ENCODE results near the gene DEAF1.

DEAF1 gene

GRCh38 chr11:627308-627576 is 67.8 kb downstream of the DEAF1 start:
- in situ Hi-C loops (cut with HindIII; ENCODE audit: low sequenced_read_pairs), result no loop called here

DNA sequence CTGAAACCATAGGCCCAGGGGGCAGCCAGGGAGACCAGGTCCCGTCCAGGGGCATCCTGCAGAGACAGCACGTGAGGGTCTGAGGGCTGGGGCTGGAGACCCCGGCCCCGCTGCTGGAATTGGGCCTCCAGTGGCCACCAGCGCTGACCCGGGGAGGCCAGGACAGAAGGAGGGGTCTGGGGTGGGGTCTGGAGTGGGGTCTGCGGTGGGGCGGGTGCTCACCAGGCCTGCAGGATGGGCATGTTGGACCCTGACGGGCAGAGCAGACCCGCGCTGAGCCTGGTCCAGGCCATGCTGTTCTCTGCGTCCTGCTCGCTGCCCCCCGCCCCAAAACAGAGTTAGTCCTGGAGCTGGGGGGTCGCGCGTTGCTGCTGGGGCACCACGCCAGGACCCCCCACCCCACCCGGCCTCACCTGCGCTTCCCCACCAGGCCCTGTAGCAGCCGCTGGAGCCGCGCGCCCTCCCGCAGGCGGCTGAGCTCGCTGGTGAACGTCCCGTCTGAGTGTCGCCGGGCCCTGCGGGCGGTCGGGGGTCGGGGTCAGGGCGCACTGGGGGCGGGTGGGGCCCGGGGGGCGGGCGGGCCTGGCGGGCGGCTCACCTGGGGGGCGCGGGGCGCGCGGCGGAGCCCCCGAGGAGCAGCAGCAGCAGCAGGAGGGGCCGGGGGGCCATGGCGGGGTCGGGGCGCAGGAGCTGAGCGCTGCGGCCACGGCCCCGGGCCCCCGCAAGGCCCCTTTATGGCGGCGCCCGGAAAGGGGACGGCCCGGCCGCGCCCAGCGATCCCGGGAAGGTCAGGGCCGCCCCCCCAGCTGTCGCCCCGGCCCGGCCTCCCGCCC is 68.3 kb downstream of the DEAF1 start, which contains the start of gene SCT:
Gene SCT, minus strand, starts transcription at position 707 of the 833 bp plus-strand sequence. Its CDS starts 38 bp downstream, at position 669.
- in situ Hi-C loops (cut with HindIII; ENCODE audit: low sequenced_read_pairs), result no loop called here

- in situ Hi-C loops (cut with HindIII; ENCODE audit: low sequenced_read_pairs), result no loop called here
Measured at GRCh38 chr11:625636-626268, 69.3 kb downstream of the DEAF1 start.

DNA sequence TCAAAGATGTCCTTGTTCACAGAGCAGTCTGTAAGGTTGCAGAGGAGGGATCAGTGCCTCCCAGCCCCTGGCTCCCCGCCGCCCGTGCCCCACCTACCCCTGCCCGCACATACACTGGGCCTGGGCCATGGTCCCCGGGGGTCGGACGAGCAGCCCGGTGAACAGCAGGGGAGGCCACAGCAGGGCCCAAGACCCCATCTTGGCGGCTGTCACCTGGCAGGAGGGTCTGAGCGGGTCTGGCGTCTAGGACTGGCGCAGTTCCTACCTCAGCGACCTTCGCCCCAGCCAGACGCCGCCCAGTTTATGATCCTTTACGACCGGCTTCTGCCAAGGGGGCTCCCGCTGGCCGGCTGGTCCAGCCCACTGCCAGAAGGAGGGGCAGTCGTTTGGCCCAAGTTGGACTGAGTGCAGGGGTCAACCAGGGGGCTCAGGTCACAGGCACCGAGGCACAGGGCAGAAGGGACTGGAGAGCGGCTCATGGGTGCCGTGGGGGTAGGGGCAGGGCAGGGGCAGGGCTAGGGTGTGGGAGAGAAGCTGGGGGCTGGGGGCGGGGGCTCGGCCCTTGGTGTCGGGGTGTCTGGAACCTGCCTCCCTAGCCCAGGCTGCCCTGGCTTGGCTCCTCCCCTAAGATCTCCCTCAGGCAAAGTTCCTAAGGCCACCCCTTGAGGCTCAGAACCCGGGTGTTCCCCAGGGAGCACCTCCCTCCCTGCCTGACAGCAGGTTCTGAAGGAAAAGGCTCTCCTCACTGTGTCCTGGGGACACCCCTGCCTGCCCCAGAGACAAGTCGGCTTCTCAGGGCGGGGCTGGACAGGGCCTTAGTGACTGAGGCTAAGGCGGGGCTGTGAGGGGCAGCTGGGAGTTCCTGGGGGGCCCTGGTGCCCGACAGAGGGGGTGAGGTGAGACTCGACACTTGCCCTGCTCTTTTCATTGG is 70.1 kb downstream of the DEAF1 start, which contains the start of gene CDHR5:
Gene CDHR5, minus strand, starts transcription at position 251 of the 931 bp plus-strand sequence. Its CDS starts 53 bp downstream, at position 198.
- in situ Hi-C loops (cut with HindIII; ENCODE audit: low sequenced_read_pairs), result no loop called here

DNA sequence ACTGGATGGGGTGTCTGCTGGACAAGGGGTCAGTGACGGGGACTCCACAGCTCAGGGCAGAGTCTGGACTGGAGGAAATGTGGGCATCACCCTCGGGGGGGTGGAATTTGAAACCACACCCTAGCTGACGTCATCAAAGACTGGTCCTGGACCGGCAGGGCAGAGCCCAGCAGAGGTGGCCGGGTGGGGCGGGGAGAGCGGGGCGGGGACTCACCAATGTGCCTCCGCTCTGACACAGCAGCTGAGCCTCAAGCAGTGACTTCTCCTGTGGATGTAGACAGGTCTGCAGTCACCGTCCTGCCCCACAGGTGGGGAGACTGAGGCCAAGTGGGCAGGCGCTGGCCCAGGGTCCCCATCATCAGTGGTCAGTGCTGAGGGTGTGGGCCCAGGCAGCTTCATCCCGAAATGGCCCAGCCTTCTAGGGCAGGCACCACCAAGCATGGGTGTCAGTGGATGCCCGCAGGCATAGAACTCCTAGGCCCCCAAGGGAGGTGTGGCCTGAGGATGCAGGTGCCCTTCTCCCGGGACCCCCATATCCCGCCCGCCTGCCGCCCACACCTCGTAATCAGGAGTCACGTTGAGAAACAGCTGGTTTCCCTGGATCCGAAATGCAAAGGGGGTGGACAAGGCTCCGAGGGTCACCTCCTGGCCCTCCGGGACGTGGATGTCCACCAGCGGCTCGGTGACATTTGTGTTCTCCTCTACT is 70.9 kb downstream of the DEAF1 start:
- in situ Hi-C loops (cut with HindIII; ENCODE audit: low sequenced_read_pairs), result no loop called here

DNA sequence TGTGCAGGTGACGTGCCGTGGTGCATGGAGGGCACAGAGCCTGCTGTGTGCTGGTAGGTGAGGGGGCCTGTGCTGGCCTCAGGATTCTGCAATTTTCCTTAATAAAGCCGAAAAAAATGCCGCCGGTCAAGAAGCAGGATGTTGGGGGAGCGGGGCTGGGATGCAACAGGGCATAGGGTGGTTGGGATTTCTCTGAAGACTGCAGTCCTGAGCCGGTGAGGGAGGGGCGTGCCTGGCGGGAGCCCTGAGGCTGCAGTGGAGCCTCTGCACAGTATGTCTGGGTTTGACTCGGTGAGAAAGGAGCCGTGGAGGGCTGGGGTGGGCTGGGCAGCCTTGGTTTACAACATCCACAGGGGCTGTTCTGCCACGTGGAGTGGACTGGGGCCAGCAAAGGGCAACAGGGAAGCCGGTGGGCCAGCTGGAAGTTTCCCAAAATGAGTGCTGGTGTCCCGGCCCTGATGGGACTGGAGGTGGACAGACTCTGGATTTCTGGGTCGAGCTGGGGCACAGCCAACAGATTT is 71.6 kb downstream of the DEAF1 start:
- in situ Hi-C loops (cut with HindIII; ENCODE audit: low sequenced_read_pairs), result no loop called here

DNA sequence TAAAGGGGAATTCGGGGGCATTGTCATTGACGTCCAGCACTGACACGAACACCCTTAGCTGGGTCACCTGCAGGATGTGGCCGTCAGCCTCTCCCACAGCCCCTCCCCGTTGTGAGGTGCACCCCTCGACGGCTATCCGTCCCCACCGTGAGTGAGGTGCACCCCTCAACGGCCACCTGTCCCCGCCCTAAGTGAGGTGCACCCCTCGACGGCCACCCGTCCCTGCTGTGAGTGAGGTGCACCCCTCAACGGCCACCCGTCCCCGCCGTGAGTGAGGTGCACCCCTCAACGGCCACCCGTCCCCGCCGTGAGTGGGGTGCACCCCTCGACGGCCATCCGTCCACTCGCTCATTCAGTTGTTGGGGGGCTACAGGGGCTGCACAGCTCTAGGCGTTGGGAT is 73.2 kb downstream of the DEAF1 start:
- in situ Hi-C loops (cut with HindIII; ENCODE audit: low sequenced_read_pairs), result no loop called here

DNA sequence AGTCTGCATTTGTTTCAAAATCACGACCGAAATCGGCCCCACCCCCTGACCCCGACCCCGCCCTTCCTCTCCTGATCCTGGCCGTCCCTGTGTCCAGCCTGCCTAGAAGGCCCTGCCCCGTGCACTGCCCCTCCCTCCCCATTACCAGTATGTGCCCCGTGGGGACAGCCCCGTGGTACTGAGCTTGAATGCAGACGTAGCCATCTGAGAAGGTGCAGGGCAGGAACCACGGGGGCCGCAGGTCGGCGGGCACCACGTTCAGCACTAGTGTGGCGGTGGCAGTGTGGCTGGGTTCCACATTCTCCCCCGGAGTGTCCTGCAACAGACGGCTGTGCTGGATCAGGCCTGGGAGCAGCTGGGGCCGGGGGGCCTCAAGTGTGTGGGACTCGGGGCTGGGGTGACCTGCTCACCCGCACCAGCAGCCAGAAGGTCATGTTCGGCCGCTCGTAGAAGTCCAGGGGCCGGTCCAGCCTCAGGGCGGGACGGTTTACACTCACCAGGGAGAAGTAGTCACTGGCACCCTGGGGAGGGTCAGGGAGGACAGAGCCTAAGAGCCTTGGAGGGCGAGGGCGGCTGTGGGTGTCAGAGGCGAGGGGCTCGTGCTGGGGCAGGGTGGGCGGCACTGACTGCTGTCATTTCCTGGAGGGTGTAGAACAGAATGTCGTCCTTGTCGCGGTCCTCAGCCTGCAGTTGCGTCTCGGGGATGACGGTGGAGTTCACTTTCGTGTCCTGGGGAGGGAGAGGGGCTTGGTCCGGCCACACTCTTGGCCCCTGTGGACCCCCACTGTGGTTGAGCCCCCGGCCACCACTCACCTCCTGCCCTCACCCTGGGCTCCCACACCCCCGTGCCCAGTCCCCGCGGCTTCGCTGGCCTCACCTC is 73.8 kb downstream of the DEAF1 start:
- in situ Hi-C loops (cut with HindIII; ENCODE audit: low sequenced_read_pairs), result no loop called here

DNA sequence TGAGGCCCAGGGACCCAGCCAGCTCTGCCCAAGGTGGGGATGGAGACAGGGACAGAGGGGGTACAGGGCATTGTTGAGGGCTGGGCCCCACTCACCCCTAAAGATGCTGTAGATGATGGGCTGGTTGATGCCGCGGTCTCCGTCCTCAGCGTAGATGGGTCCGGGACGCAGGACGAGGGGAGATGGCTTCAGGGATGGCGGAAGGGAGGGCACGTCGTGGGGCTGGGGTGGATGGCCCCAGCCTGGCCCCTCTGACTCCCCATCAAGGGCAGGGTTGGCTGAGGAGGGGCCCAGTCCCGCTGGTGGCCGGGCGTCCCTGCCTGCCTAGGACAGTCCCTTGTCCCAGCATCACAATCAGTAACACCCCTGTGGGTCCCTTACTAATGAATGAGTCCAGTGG is 74.8 kb downstream of the DEAF1 start:
- in situ Hi-C loops (cut with HindIII; ENCODE audit: low sequenced_read_pairs), result no loop called here

- in situ Hi-C loops (cut with HindIII; ENCODE audit: low sequenced_read_pairs), result no loop called here
Measured at GRCh38 chr11:619628-620050, 75.4 kb downstream of the DEAF1 start.

DNA sequence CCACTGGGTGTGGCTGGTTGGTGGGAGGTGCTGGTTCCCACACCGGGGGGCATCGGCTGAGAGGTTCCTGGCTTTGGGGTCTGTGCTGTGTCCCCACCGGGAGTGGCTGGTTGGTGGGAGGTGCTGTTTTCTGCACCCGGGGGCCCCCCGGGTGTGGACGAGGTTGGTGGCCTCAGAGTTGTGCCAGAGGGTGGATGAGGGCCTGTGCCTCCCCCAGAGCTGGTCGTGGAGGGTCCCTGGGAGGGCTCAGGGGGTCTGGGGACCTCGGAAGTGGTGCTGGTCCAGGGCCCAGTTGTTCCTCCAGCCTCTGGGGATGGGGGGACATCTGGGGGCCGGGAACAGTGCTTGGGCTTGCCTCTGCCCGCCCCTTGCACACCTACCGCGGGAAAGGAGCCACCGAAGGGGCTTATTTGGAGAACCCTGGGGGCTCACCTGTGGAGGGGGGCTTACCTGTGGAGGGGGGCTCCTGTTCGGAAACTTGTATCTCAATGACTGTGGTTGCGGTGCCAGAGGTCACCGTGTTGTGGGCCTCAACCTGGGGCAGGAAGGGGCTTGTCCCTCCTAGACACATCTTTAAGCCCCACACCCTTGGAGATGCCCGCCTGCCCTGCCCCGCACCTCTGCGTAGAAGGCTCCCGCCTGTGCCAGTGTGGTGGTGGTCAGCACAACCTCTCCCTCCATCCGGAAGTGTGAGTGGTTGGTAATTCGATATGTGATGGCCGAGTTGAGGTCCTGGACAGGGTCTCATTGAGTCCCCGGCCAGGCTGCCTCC is 76.0 kb downstream of the DEAF1 start:
- in situ Hi-C loops (cut with HindIII; ENCODE audit: low sequenced_read_pairs), result no loop called here

DNA sequence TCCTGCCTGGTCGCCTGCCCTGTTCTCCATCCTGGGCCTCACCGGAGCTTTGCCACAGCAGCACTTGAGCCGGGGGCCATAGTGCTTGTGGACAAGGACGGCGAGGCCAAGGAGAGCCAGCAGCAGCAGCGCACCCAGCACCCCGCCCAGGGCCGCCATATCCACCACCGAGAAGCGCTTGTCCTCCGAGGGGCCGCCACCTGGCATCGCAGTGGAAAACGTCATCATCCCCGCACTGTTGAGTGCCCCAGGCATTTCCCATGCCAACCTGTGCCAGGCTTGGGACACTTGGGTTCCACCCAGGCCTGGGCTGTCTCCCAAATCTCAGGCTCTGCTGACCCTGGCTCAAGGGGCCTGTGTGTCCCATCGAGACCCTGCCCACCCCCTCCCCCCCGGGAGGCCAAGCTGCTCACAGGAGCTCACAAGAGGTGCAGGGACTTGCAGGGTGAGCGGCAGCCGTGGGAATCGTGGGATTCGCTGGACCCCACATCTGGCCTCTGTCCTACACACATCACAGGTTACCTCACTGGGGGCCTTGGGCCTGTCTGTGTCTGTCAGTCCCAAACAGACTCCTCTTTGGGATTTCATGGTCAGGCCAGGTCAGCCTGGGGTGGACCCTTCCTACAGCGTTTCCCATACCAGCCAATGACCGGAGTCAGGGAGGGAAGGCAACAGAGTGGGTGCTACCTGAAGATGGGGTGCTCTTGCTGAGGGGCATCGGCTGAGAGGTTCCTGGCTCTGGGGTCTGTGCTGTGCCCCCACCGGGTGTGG is 76.9 kb downstream of the DEAF1 start:
- in situ Hi-C loops (cut with HindIII; ENCODE audit: low sequenced_read_pairs), result no loop called here

DNA sequence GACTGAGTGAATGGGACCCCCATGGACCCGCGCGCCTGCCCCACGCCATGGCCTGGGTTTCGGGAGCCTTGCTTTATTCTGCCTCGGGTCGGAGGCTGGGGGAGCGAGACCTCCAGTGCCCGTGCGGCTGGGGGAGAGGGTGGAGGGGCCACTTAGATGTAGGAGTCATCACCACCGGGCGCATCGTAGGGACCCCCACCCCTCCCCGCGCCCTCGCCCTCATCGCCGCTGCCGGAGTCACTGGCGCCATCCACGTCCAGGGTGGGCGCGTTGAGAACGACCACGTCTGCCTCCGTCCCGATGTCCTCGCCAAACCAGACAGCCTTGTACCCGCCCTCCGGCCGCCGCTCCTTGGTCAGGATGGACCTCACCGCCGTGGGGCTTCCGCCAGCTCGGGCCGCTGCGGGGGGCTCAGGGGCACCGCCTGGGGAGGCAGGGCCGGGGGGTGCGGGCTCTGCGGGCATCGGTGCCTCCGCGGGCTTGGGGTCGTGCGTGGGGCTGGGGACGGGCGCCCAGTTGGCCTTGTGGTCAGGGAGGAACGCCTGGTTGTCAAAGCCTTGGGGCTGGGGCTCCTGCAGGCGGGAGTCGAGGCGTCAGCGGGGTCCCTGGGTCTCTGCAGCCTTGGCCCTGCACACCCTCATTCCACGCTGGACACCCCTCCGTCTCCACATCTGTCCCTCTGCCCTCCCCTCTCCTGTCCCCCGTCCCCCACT is 77.7 kb downstream of the DEAF1 start:
- in situ Hi-C loops (cut with HindIII; ENCODE audit: low sequenced_read_pairs), result no loop called here

DNA sequence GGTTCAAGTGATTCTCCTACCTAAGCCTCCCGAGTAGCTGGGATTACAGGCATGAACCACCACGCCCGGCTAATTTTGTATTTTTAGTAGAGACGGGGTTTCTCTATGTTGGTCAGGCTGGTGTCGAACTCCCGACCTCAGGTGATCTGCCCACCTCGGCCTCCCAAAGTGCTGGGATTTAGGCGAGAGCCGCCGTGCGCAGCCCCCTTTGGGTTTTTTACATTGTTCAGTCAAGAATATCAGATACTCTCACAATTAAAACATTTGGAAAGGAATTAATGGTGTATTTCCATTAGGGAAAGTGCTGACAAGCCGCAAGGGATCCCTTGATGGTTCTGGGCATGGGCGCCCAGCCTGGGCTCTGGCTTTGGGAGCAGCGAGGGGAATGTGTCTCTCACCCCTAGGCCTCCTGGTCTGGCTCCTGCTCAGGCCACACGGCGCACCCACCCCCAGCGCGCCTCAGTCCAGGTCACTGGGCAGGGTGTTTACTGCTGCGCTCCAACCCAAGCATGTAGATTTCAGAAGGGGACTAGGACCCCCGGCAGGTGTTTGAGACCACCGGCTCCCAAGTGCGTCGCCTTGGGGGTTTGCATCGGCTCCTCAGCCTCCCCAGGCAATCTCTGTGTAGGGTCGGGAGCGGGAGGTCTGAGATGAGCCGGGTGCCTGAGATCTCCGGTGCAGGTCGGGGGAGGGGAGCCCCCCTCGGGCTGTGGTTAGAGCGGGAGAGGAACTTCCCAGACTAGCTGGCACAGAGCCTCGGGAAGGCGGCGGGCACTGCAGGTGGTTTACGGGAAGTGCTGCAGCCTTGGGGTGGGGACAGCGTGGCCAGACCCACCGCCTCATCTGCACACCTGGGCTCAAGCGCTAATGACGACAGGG is 78.5 kb downstream of the DEAF1 start:
- in situ Hi-C loops (cut with HindIII; ENCODE audit: low sequenced_read_pairs), result no loop called here

GRCh38 chr11:615504-616319 is 79.3 kb downstream of the DEAF1 start, which contains the start of gene IRF7:
IRF7 (minus strand) TSS chr11:615950; CDS start chr11:615364, 586 bp downstream.
- in situ Hi-C loops (cut with HindIII; ENCODE audit: low sequenced_read_pairs), result no loop called here
